Body of pancreas (tissue), 4 donors: ENCODE data around the gene MYBPC1. TPM values are rescaled to one million over a fixed set of nuclear protein-coding genes. Genes with fewer than 3 reads are reported as not detected.

Experiments
- ATAC-seq: fragments of 150-250 bp; one replicate; pipeline ENCODE4 v1.9.1; 2016
- DNase-seq, 4 donors: peaks; one replicate each; pipeline ENCODE4 v3.0.0-alpha.2; 2019
- H3K27ac ChIP-seq, 4 donors: fragments of 200-600 bp; sonication (generic); 1 replicate in 3 of 4; 2 replicates in 1 of 4; pipeline versions ENCODE4 v1.5.1 to v1.6.1; 2016 to 2019; ENCODE audit warnings: mild to moderate bottlenecking in 1 of 4, mixed read lengths in 1 of 4, moderate library complexity in 1 of 4
- H3K27me3 ChIP-seq, 2 donors: fragments of 200-600 bp; sonication (generic); one replicate each; pipeline ENCODE4 v1.6.0; 2016; ENCODE audit warnings: mild to moderate bottlenecking in 1 of 2
- H3K36me3 ChIP-seq, 2 donors: fragments of 200-600 bp; sonication (generic); replicated peaks in 1 of 2; 2 replicates each; pipeline ENCODE4 v1.5.1; 2016; ENCODE audit warnings: low read depth in 2 of 2; ENCODE audit not compliant: insufficient read depth in 1 of 2
- H3K4me1 ChIP-seq: fragments of 200-600 bp; sonication (generic); one replicate; pipeline ENCODE4 v1.6.0; 2016
- H3K4me3 ChIP-seq, 2 donors: fragments of 200-600 bp; sonication (generic); 1 replicate in 1 of 2; 2 replicates in 1 of 2; pipeline ENCODE4 v1.5.1; 2016 to 2019
- H3K9me3 ChIP-seq, 3 donors: fragments of 200-600 bp; sonication (generic); 1 replicate in 2 of 3; 2 replicates in 1 of 3; pipeline ENCODE4 v1.5.1; 2016
- POLR2A ChIP-seq, 3 donors: fragments of 450-650 bp; IDR thresholded peaks; one replicate each; pipeline ENCODE4 v1.6.1; 2016; ENCODE audit warnings: antibody characterized with exemption in 3 of 3, mild to moderate bottlenecking in 2 of 3
- WGBS, 2 donors: methylation state at CpG; one replicate each; pipeline ENCODE4 v1.1.5; 2017; 5-methylcytosine and 5-hydroxymethylcytosine counted together
- intact Hi-C: fragments of 100-400 bp; cut with DNase I; formaldehyde crosslinking; loops from one replicate; pipeline ENCODE4 v1.15.1; 2023
- total RNA-seq, 2 donors: library from RNA; depleted of rRNA; stranded (reverse); fragments of >200 nt; gene quantifications; one replicate each; pipeline ENCODE4 v1.1.0, GENCODE V29; 2016
- TF ChIP-seq, protein P1 (sequence below), 7 experiments: fragments of 450-650 bp in 4 of 7; fragments of 200-600 bp in 3 of 7; sonication (generic) in 3 of 7; IDR thresholded peaks; one replicate each; pipeline ENCODE4 v1.5.1; 2016 to 2019; ENCODE audit warnings: antibody characterized with exemption in 7 of 7

Gene MYBPC1
- total RNA-seq, 2 donors from 2014 or later = 0.66 to 0.78 TPM

DNA sequence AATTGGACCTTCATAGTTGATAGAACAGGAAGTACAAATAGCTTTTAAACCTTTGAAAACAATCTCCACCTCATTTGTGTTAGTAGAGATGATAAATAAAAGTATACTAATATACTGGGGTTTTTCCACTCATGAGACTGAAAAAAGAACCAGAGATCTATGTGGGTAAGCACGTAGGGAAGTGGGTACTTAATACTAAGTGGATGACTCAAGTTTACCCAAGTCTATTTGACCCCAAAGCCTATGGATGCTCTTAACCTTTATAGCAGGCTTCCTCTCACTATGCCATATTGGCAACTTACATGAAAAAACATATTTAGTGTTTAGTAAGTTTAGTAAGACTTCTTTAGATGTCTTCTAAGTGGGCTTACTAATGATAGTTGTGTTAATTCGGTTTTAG is 53.4 kb downstream of the MYBPC1 start:
- Histone ChIP-seq H3K4me3 (no peak overlapping the region), H3K9me3 (no peaks in the 10 kb centered on the region), H3K4me1 (no peaks in the 10 kb centered on the region), H3K27me3 (no peaks in the 10 kb centered on the region), H3K27ac (no peak overlapping the region), H3K36me3 (no peaks in the 10 kb centered on the region)
- TF ChIP-seq, protein P1, sequence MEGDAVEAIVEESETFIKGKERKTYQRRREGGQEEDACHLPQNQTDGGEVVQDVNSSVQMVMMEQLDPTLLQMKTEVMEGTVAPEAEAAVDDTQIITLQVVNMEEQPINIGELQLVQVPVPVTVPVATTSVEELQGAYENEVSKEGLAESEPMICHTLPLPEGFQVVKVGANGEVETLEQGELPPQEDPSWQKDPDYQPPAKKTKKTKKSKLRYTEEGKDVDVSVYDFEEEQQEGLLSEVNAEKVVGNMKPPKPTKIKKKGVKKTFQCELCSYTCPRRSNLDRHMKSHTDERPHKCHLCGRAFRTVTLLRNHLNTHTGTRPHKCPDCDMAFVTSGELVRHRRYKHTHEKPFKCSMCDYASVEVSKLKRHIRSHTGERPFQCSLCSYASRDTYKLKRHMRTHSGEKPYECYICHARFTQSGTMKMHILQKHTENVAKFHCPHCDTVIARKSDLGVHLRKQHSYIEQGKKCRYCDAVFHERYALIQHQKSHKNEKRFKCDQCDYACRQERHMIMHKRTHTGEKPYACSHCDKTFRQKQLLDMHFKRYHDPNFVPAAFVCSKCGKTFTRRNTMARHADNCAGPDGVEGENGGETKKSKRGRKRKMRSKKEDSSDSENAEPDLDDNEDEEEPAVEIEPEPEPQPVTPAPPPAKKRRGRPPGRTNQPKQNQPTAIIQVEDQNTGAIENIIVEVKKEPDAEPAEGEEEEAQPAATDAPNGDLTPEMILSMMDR (IDR thresholded peaks at IDR 0.05) = no peak
- no peak for TF ChIP-seq POLR2A (IDR thresholded peaks at IDR 0.05)
- DNase-seq = no peak
- ATAC-seq = no peak
- intact Hi-C loops = no loop called here
- 54 to 67% methylated on average over 2 of the region's 2 CpGs for WGBS, 2 donors

GRCh38 chr12:101650346-101651117 is 55.8 kb downstream of the MYBPC1 start:
- intact Hi-C loops = no loop called here
- H3K27ac ChIP-seq = no peak overlapping the region
- no peak for TF ChIP-seq POLR2A (IDR thresholded peaks at IDR 0.05)
- TF ChIP-seq, protein P1 (IDR thresholded peaks at IDR 0.05) = no peak

DNA sequence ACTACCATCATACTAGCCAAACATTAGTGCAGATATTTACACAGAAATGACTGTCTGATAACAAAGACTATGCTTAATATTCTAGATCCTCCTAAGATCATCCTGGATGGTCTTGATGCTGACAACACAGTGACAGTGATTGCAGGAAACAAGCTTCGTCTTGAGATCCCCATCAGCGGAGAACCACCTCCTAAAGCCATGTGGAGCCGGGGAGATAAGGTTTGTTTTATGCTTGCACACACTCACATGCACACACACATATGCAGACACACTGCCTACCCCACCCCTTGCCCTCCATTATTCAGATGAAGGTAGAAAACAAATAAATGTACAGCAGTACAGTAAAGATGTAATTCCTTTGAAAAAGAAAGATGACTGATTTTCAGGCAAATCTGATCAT is 58.3 kb downstream of the MYBPC1 start:
- Histone ChIP-seq H3K27ac (no peak overlapping the region), H3K4me3 (no peak overlapping the region), H3K36me3 (no peaks in the 10 kb centered on the region), H3K27me3 (no peaks in the 10 kb centered on the region), H3K4me1 (no peaks in the 10 kb centered on the region), H3K9me3 (no peaks in the 10 kb centered on the region)
- ATAC-seq (no peak), DNase-seq (no peak)
- TF ChIP-seq, protein P1 (IDR thresholded peaks at IDR 0.05) = no peak
- TF ChIP-seq POLR2A (IDR thresholded peaks at IDR 0.05) = no peak
- 75 to 78% methylated on average over 3 of the region's 3 CpGs for WGBS, 2 donors
- intact Hi-C loops = no loop called here

More at GRCh38 chr12:101650346-101651117, 55.8 kb downstream of the MYBPC1 start:
- Histone ChIP-seq H3K36me3 (no peaks in the 10 kb centered on the region), H3K4me1 (no peaks in the 10 kb centered on the region), H3K9me3 (no peaks in the 10 kb centered on the region), H3K27me3 (no peaks in the 10 kb centered on the region), H3K4me3 (no peak overlapping the region)
- ATAC-seq = no peak
- WGBS, 2 donors = 69 to 87% methylated on average over 4 of the region's 4 CpGs
- DNase-seq = no peak

DNA sequence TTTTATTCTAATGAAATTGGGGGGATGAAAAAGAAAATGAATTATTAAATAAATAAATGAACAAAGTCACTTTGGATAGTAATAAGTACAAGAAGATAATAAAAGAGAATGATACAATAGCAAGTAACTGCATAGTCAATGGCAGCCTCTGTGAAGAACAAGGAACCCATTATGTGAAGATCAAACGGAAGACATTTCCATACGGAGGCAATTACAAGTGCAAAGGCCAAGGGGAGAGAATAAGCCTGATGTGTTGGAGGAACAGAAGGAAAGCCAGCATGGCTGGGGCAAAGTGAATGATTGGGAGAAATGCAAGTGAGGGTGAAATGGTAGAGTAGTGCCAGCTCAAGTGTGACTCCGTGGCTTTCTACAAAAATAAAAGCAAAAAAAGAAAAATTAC is 58.7 kb downstream of the MYBPC1 start:
- no peak overlapping the region for H3K4me3 ChIP-seq
- H3K4me1 ChIP-seq = no peaks in the 10 kb centered on the region
- H3K27me3 ChIP-seq = no peaks in the 10 kb centered on the region
- TF ChIP-seq POLR2A (IDR thresholded peaks at IDR 0.05) = no peak
- TF ChIP-seq, protein P1 (IDR thresholded peaks at IDR 0.05) = no peak
- no peaks in the 10 kb centered on the region for H3K9me3 ChIP-seq
- WGBS, 2 donors = 44 to 64% methylated on average over 3 of the region's 3 CpGs
- DNase-seq = no peak
- H3K27ac ChIP-seq = no peak overlapping the region
- H3K36me3 ChIP-seq = no peaks in the 10 kb centered on the region
- ATAC-seq = no peak
- intact Hi-C loops = no loop called here

DNA sequence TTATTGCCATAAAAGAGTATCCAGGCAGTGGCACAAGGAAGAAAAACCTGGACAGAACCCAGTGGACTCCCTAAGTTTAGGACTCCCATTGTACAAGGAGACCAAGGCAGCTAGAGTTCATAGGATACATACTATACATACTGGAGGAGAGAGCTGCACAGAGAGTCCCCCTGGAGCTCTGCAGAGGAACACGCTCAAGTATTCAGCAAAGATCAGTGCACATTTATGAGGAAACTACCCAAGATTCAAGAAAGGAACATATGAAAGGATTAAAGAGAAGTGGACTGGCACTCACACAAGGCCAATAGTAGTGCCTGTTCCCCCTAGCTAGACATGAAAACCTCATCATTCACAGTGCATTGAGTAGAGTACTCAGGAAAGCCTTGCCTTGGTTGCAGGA is 59.7 kb downstream of the MYBPC1 start:
- intact Hi-C loops = no loop called here
- Histone ChIP-seq H3K27me3 (no peaks in the 10 kb centered on the region), H3K27ac (no peak overlapping the region), H3K9me3 (no peaks in the 10 kb centered on the region), H3K36me3 (no peaks in the 10 kb centered on the region), H3K4me1 (no peaks in the 10 kb centered on the region), H3K4me3 (no peak overlapping the region)
- ATAC-seq (no peak), DNase-seq (no peak)
- TF ChIP-seq, protein P1 (IDR thresholded peaks at IDR 0.05) = no peak
- TF ChIP-seq POLR2A (IDR thresholded peaks at IDR 0.05) = no peak
- 96 to 100% methylated on average over 1 of the region's 1 CpG for WGBS, 2 donors
